Trophoblast cell (in vitro differentiated cells and primary cell): Measurements from ENCODE around the gene DENND1B.

Source experiments
- DNase-seq, 2 donors: peaks; one replicate each; pipeline ENCODE4 v3.0.0-alpha.2; 2016
- H2AFZ ChIP-seq: 2 replicates; pipeline ENCODE4 v1.6.1; 2013; ENCODE audit warnings: low read length, moderate library complexity, mild to moderate bottlenecking; ENCODE audit not compliant: insufficient read depth, poor library complexity
- H2AK5ac ChIP-seq: 2 replicates; pipeline ENCODE4 v1.6.1; 2013; ENCODE audit warnings: mild to moderate bottlenecking, low read length
- H2BK120ac ChIP-seq: 2 replicates; pipeline ENCODE4 v1.6.1; 2013; ENCODE audit warnings: low read length, mild to moderate bottlenecking, moderate library complexity; ENCODE audit not compliant: insufficient read depth, poor library complexity
- H2BK12ac ChIP-seq: 2 replicates; pipeline ENCODE4 v1.6.1; 2013; ENCODE audit warnings: mild to moderate bottlenecking, low read length, moderate library complexity
- H2BK5ac ChIP-seq: 2 replicates; pipeline ENCODE4 v1.6.1; 2013; ENCODE audit warnings: low read length, low read depth, moderate library complexity, mild to moderate bottlenecking; ENCODE audit not compliant: poor library complexity
- H3K14ac ChIP-seq: 2 replicates; pipeline ENCODE4 v1.6.1; 2013; ENCODE audit warnings: mild to moderate bottlenecking, low read length
- H3K18ac ChIP-seq: 2 replicates; pipeline ENCODE4 v1.6.1; 2013; ENCODE audit warnings: mild to moderate bottlenecking, low read length
- H3K23ac ChIP-seq: 2 replicates; pipeline ENCODE4 v1.6.1; 2013; ENCODE audit warnings: low read length
- H3K27ac ChIP-seq: 2 replicates; pipeline ENCODE4 v1.5.1; 2013; ENCODE audit warnings: low read depth, mild to moderate bottlenecking, inconsistent platforms, low read length, moderate library complexity
- H3K27me3 ChIP-seq: 2 replicates; pipeline ENCODE4 v1.6.1; 2013; ENCODE audit warnings: inconsistent platforms, mild to moderate bottlenecking, low read length, moderate library complexity; ENCODE audit not compliant: insufficient read depth
- H3K36me3 ChIP-seq, 2 experiments: 1 replicate in 1 of 2; 2 replicates in 1 of 2; pipeline ENCODE4 v1.6.1; 2013; ENCODE audit warnings: low read length in 2 of 2, mild to moderate bottlenecking in 2 of 2, moderate library complexity in 1 of 2; ENCODE audit not compliant: insufficient read depth in 2 of 2, control insufficient read depth in 1 of 2
- H3K4ac ChIP-seq: 2 replicates; pipeline ENCODE4 v1.6.1; 2013; ENCODE audit warnings: low read depth, mild to moderate bottlenecking, low read length, moderate library complexity
- H3K4me1 ChIP-seq, 2 experiments: 1 replicate in 1 of 2; 2 replicates in 1 of 2; pipeline ENCODE4 v1.6.1; 2013; ENCODE audit warnings: low read length in 2 of 2, mild to moderate bottlenecking in 2 of 2, moderate library complexity in 1 of 2; ENCODE audit not compliant: insufficient read depth in 2 of 2, control insufficient read depth in 1 of 2
- H3K4me2 ChIP-seq: 2 replicates; pipeline ENCODE4 v1.6.1; 2013; ENCODE audit warnings: inconsistent platforms, mild to moderate bottlenecking, low read length, moderate library complexity
- H3K4me3 ChIP-seq: 2 replicates; pipeline ENCODE4 v1.5.1; 2013; ENCODE audit warnings: mild to moderate bottlenecking, low read depth, low read length, inconsistent platforms
- H3K79me1 ChIP-seq: one replicate; pipeline ENCODE4 v1.6.1; 2013; ENCODE audit warnings: low read length
- H3K79me2 ChIP-seq: 2 replicates; pipeline ENCODE4 v1.6.1; 2013; ENCODE audit warnings: low read length, mild to moderate bottlenecking; ENCODE audit not compliant: control insufficient read depth, insufficient read depth, poor library complexity
- H3K9ac ChIP-seq: 2 replicates; pipeline ENCODE4 v1.6.1; 2013; ENCODE audit warnings: mild to moderate bottlenecking, low read length
- H3K9me3 ChIP-seq: 2 replicates; pipeline ENCODE4 v1.6.1; 2013; ENCODE audit warnings: low read depth, mild to moderate bottlenecking, control low read depth, inconsistent platforms, low read length; ENCODE audit not compliant: insufficient read depth
- H4K12ac ChIP-seq: 2 replicates; pipeline ENCODE4 v1.6.1; 2013; ENCODE audit warnings: low read depth, mild to moderate bottlenecking, low read length, moderate library complexity
- H4K8ac ChIP-seq: 2 replicates; pipeline ENCODE4 v1.6.1; 2013; ENCODE audit warnings: low read depth, mild to moderate bottlenecking, low read length, moderate library complexity
- H4K91ac ChIP-seq: one replicate; pipeline ENCODE4 v1.6.1; 2013; ENCODE audit warnings: low read depth, mild to moderate bottlenecking, low read length, moderate library complexity
- WGBS: extraction: QIAGEN DNeasy Blood & Tissue Kit; methylation state at CpG from one replicate; pipeline ENCODE4 v1.1.7; 2013; ENCODE audit warnings: missing lambda C conversion rate; ENCODE audit not compliant: insufficient read length, insufficient coverage; ENCODE audit errors: extremely low coverage; 5-methylcytosine and 5-hydroxymethylcytosine counted together

Gene DENND1B

GRCh38 chr1:197675583-197676208, 99.6 kb downstream of the DENND1B start:
- no peak overlapping the region for H3K14ac ChIP-seq
- no peaks in the 10 kb centered on the region for H3K4me1 ChIP-seq
- no peak overlapping the region for H2BK12ac ChIP-seq
- H3K4ac ChIP-seq: no peak overlapping the region
- H2AK5ac ChIP-seq: no peak overlapping the region
- H3K27ac ChIP-seq: no peak overlapping the region
- H3K79me1 ChIP-seq: no peaks in the 10 kb centered on the region
- no peak overlapping the region for H3K9ac ChIP-seq
- H3K36me3 ChIP-seq: no peaks in the 10 kb centered on the region
- H3K9me3 ChIP-seq: no peaks in the 10 kb centered on the region
- no peak overlapping the region for H3K18ac ChIP-seq
- no peak overlapping the region for H2BK120ac ChIP-seq
- no peak overlapping the region for H4K91ac ChIP-seq
- no peak overlapping the region for H3K4me3 ChIP-seq
- WGBS: 100% methylated on average over 1 of the region's 5 CpGs
- DNase-seq: peak in 1 of 2 donors; percentile 7
- H3K4me2 ChIP-seq: no peak overlapping the region
- no peak overlapping the region for H2BK5ac ChIP-seq
- H4K12ac ChIP-seq: no peak overlapping the region
- no peak overlapping the region for H2AFZ ChIP-seq
- H3K79me2 ChIP-seq: no peaks in the 10 kb centered on the region
- no peaks in the 10 kb centered on the region for H3K27me3 ChIP-seq
- H4K8ac ChIP-seq: no peak overlapping the region
- no peak overlapping the region for H3K23ac ChIP-seq

GRCh38 chr1:197674286-197674685, 101.0 kb downstream of the DENND1B start:
- Histone ChIP-seq H3K9ac (no peak overlapping the region), H4K8ac (no peak overlapping the region), H2AFZ (no peak overlapping the region), H2BK5ac (no peak overlapping the region), H3K9me3 (no peaks in the 10 kb centered on the region), H3K4me1 (no peaks in the 10 kb centered on the region), H4K91ac (no peak overlapping the region), H3K79me2 (no peaks in the 10 kb centered on the region), H3K4me2 (no peak overlapping the region), H3K14ac (no peak overlapping the region), H3K4ac (no peak overlapping the region), H3K18ac (no peak overlapping the region), H3K23ac (no peak overlapping the region), H3K4me3 (no peak overlapping the region), H4K12ac (no peak overlapping the region), H3K36me3 (no peaks in the 10 kb centered on the region), H2AK5ac (no peak overlapping the region), H3K27me3 (no peaks in the 10 kb centered on the region), H2BK12ac (no peak overlapping the region), H3K79me1 (no peaks in the 10 kb centered on the region), H3K27ac (no peak overlapping the region), H2BK120ac (no peak overlapping the region)
- no CpG with 5 or more reads among the region's 3 CpGs for WGBS
- no peak for DNase-seq

GRCh38 chr1:197673292-197673691, 102.0 kb downstream of the DENND1B start:
- H3K36me3 ChIP-seq: no peaks in the 10 kb centered on the region
- H4K91ac ChIP-seq: no peak overlapping the region
- H3K4ac ChIP-seq: no peak overlapping the region
- no peaks in the 10 kb centered on the region for H3K9me3 ChIP-seq
- no peak for DNase-seq
- no peak overlapping the region for H4K12ac ChIP-seq
- no peak overlapping the region for H3K14ac ChIP-seq
- H3K79me2 ChIP-seq: no peaks in the 10 kb centered on the region
- no peaks in the 10 kb centered on the region for H3K4me1 ChIP-seq
- H2BK120ac ChIP-seq: no peak overlapping the region
- H3K18ac ChIP-seq: no peak overlapping the region
- WGBS: no CpG with 5 or more reads among the region's 2 CpGs
- no peak overlapping the region for H3K4me2 ChIP-seq
- no peak overlapping the region for H3K23ac ChIP-seq
- no peaks in the 10 kb centered on the region for H3K27me3 ChIP-seq
- no peak overlapping the region for H3K9ac ChIP-seq
- no peaks in the 10 kb centered on the region for H3K79me1 ChIP-seq
- H2BK12ac ChIP-seq: no peak overlapping the region
- H3K27ac ChIP-seq: no peak overlapping the region
- H2AFZ ChIP-seq: no peak overlapping the region
- no peak overlapping the region for H4K8ac ChIP-seq
- H3K4me3 ChIP-seq: no peak overlapping the region
- no peak overlapping the region for H2AK5ac ChIP-seq
- H2BK5ac ChIP-seq: no peak overlapping the region

- H3K23ac ChIP-seq: no peak overlapping the region
- H3K18ac ChIP-seq: no peak overlapping the region
Measured at GRCh38 chr1:197672347-197672746, 102.9 kb downstream of the DENND1B start.

More at GRCh38 chr1:197672347-197672746, 102.9 kb downstream of the DENND1B start:
- Histone ChIP-seq H2BK120ac (no peak overlapping the region), H3K4ac (no peak overlapping the region), H2BK5ac (no peak overlapping the region), H3K79me1 (no peaks in the 10 kb centered on the region), H3K27ac (no peak overlapping the region), H3K9me3 (no peaks in the 10 kb centered on the region), H4K91ac (no peak overlapping the region), H2AK5ac (no peak overlapping the region), H4K12ac (no peak overlapping the region), H3K36me3 (no peaks in the 10 kb centered on the region), H3K9ac (no peak overlapping the region), H3K4me3 (no peak overlapping the region), H3K4me2 (no peak overlapping the region), H3K4me1 (no peaks in the 10 kb centered on the region), H3K27me3 (no peaks in the 10 kb centered on the region), H2AFZ (no peak overlapping the region), H3K79me2 (no peaks in the 10 kb centered on the region), H4K8ac (no peak overlapping the region), H2BK12ac (no peak overlapping the region), H3K14ac (no peak overlapping the region)
- no CpG with 5 or more reads among the region's 1 CpG for WGBS
- no peak for DNase-seq
